GM12873 (cell line): ENCODE measurements around the gene KDM2A.

Experiments
- CTCF ChIP-seq: IDR thresholded peaks from 2 replicates; pipeline ENCODE4 v1.5.1; 2012; ENCODE audit warnings: low read depth, mild to moderate bottlenecking, moderate library complexity, low read length, control low read depth; ENCODE audit not compliant: insufficient read depth; ENCODE audit errors: missing control alignments

KDM2A gene

GRCh38 chr11:67233584-67234190 is 114.6 kb downstream of the KDM2A start:
- TF ChIP-seq CTCF: no peak

- TF ChIP-seq CTCF: no peak
These were observed 118.5 kb downstream of the KDM2A start for GRCh38 chr11:67237574-67237973.

- no peak for TF ChIP-seq CTCF
These were observed 120.1 kb downstream of the KDM2A start for GRCh38 chr11:67238894-67239782.

- TF ChIP-seq CTCF: no peak
These were observed 120.9 kb downstream of the KDM2A start for GRCh38 chr11:67239783-67240575.

DNA sequence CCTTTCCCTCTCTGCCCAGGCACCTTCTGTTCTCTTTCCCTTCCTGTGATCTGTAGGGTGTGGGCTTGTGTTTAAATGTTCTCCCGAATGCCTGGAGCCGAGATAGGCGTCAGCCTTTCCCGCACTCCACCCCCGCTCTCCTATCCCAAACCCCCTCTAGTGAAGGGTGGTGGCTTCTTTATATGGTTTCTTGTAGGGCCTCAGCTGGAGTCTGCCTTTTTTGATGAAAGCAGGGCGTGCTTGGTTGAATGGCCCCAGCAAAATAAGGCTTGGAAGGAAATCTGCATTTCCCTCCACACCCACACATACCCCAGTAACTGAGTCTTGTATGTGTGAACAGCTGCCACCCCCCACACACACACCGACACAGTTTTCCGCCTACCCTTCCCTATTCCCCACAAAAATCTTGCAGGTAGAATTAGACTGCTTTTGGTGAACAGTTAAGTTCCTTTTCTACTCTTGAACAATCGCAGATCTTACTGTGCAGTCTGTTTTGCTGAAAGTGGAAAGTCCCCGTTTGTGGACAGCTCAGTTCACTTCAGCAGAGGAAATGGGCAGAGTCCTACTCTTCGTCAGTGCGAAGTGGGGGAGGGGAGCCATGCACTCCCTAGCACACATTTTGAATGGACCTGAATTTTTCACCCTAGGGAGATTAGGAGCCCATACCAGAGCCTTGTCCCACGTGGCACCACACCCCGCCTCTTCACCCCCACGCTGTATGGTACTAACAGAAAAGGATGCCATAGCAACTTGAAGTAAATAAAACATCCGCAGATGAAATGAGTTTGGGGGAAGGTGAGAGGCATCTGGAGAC is 121.7 kb downstream of the KDM2A start:
- TF ChIP-seq CTCF: no peak

GRCh38 chr11:67242548-67242947 is 123.5 kb downstream of the KDM2A start:
- no peak for TF ChIP-seq CTCF
